HG03460 (cell line): Measurements from ENCODE around the gene PSMB11.

Experiments
- ATAC-seq: cut with Tn5 transposase; IDR thresholded peaks from one replicate; pipeline ENCODE4 v1.9.1; 2021; ENCODE audit not compliant: unreplicated experiment

The PSMB11 gene

DNA sequence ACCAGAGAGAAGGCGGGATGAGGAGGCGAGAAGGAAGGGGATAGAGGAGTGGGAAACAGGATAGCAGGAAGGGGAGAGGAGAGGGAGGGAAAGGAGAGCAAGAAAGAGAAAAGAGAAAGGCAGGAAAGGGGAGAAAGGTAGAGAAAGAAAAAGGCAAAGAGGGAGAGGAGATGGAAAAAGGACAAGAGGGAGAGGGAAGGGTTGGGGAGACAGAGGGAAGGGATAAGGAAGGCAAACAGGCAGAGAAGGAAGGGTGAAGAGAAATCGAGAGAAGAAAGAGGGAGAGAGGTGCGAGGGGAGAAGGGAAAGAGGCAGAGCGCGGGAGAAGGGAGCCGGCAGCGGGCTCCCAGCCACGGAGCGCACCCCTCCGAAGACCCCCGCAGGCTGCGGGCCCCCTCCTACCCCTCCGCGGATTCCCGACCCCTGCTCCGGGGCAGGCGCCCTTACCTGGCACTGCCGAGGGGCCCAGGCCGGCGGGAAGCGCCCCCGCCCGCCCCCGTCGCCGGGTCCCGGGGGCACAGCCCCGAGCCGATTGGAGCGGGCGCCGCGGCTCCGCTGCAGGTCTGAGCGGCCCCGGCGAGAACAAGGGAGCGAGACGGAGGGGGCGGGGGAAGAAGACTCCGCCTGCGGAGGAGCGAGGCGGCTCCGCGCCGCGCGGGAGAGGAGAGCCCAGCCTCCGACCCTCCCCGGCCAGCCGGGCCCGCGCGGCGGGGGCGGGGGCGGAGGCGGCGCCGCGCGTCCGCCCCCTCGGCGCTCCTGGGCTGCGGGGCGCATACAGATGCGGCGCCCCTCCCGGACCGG, 15.1 kb downstream of the PSMB11 start, which contains the start of gene CDH24:
Gene CDH24, minus strand, starts transcription at position 565 of the 801 bp plus-strand sequence. CDS start 1,787 bp downstream, outside the sequence.
- ATAC-seq = peak; percentile 40

GRCh38 chr14:23057757-23058653, 16.0 kb downstream of the PSMB11 start:
- ATAC-seq = peak; percentile 57

DNA sequence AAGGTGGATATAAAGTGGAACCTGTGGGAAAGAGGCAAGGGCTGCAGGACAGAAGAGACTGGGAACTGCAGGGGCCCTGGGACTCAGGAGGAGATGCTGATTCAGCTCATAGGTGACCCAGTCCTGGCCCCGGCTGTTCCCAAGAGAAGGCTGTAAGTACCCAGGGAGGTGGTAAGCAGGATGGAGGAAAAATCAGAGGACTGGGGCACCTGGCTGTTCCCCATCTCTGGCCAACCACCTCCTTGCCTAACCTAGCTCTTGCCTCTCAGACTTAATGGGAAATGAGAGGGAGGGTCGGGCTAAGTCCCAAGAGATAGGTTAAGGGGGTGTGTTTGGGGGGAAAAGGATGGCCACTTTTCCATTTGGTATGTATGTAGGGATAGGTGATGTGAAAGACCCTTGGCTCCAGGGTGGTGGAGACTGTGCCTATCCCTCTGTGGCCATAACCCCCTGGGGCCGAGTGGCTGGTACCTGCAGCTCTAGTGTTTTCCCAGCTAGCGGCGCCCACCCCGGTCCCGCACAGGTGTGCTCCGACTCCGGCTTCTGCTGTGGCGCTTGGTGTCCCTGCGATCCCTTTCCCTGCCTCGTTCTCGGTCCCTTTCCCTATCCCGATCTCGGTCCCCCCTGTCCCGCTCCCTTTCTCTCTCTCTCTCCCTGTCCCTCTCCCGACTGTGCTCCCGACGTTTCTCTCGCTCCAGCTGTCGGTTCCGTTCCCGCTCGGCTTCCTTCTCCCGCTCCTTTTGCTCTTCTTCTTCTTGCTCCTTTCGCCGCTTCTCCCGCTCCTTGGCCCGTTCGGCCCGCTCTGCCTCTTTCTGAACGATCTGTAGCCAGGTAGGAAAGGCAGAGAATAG, 16.9 kb downstream of the PSMB11 start:
- ATAC-seq = no peak

GRCh38 chr14:23060536-23061260, 18.7 kb downstream of the PSMB11 start:
- no peak for ATAC-seq

DNA sequence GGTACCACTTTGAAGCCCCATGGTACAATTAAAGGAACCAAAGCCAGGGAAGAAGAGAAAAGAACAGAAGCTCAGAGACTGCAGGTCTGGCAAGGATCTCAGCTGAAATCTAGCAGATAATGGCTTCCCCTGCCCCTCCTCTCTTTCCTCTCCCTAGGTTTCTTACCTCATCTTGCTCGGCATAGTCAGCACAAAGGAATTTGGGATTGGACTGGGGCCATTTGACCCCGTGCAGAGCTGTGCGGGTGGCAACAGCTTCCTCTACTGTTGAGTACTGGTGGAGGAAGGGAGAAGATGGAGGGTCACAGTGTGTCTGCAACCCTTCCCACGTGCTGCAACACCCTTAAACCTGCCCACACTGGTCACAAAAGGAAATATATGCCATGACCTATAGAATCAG, 20.0 kb downstream of the PSMB11 start:
- ATAC-seq = no peak

GRCh38 chr14:23063601-23064000, 21.6 kb downstream of the PSMB11 start:
- ATAC-seq = no peak

GRCh38 chr14:23066368-23066767, 24.4 kb downstream of the PSMB11 start:
- no peak for ATAC-seq

GRCh38 chr14:23066855-23067744, 25.1 kb downstream of the PSMB11 start:
- no peak for ATAC-seq

DNA sequence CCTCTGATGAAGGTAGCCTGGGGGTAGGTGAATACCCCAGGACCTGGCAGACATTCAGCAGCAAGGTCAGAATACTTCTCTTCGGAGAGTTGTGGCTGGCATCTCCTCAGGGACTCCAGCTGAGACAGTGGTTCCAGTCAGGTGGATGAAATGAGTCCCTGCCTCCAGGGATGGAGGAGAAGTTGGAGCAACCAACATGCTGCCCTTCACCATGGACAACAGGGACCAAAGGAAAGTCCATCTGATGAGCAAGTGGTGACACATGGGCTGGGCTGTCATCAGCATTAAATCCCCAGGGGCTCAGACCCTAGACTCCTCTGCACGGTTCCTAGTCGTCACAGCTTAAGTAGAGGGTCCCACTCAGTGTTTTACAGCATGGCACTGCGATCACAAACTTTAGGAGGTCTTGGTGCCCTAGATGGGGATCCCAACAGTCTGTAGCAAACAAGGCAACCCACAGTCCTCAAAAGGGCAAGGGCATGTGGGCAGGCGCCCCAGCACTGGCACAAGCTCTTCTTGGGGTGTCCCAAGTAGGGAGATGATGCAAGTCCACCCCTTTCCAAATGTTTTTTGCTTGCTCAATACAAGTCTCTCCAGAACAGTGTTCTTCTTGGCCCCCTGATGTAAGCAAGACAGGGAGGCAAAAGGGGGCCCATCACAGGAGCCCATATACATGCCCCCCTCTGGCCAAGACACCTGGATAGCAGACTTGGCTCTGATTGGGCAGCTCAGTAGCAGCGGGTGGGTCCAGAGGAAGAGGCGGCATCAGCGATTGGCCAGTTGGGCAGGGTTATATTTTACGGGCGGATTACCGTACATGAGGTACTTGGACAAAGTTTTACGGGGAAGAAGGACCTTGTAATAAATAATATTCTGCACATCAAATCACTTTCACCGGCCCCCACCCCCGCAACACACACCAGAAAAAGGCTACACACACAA, 26.1 kb downstream of the PSMB11 start:
- no peak for ATAC-seq

GRCh38 chr14:23068789-23069412, 26.9 kb downstream of the PSMB11 start:
- peak; percentile 67 for ATAC-seq

DNA sequence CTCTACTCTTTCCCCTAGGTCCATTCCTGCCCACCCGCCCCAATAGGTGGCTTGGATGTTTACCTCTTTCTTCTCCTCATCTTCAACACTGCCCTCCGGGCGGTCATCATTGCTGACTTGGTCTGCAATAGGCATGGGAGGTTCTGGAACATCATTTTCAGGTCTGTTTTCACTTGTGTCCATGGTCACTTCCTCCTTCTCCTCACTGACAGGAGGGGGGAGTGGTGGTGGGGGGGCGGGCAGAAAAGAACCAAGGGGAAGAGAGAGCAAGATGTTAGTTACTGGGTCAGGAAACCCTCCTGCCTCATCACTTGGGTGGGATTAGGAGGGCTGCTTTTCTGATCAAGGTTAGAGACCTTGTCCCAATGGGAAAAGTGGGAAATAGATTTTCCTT, 27.4 kb downstream of the PSMB11 start:
- ATAC-seq = no peak

- no peak for ATAC-seq
Observed at GRCh38 chr14:23070262-23071129, 28.5 kb downstream of the PSMB11 start.

- ATAC-seq = peak; percentile 93
Observed at GRCh38 chr14:23071244-23071920, 29.4 kb downstream of the PSMB11 start.

DNA sequence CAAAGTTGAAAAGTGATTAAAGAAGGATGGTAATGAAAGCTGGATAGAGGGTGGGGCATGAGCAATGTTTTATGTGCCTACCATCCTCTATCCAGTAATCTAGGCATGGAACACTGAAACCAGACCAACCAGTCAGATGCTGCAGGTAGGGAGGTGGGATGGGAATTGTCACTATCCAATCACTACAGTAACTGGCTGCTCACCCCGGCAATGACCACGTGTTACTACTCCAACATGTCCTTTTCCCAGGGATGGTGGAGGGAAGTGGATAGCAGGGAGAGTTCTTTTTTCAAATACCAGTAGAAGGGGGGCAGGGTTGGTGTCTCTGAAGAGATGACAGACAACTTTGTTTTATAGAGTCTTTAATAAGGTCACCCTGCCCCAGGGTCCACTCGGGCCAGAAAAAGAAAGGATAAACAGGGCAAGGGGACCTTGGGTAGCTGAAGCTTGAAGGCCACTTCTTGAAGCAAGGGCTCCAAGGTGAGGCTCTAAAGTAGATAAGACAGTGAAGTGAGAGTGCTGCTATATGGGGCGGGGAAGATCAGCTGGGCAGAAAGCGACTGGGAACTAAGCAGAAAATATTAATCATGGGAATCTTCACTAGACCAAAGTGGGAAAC, 30.0 kb downstream of the PSMB11 start:
- no peak for ATAC-seq

- no peak for ATAC-seq
Observed at GRCh38 chr14:23074906-23075305, 32.9 kb downstream of the PSMB11 start.
